Activated B cell treated with CpG ODN at 0.5 μM for 24 hours (primary cell): Measurements from ENCODE around the gene INSC. TPM values are rescaled to one million over a fixed set of nuclear protein-coding genes. Genes with fewer than 3 reads are reported as not detected.

Source experiments
- ATAC-seq: fragments of 200-7000 bp; cut with Tn5 transposase; one replicate; pipeline ENCODE4 v1.10.0; 2021; ENCODE audit warnings: low read depth, mild to moderate bottlenecking, moderate library complexity
- CTCF ChIA-PET: fragments of 350-600 bp; sonication (Branson Sonifier 250); formaldehyde crosslinking; loops from one replicate; lab custom pipeline; 2021; ENCODE audit warnings: antibody characterized with exemption; lab: Charles Lee
- POLR2A ChIA-PET: fragments of 350-600 bp; sonication (Branson Sonifier 250); formaldehyde crosslinking; loops from one replicate; lab custom pipeline; 2021; ENCODE audit warnings: antibody characterized with exemption; lab: Charles Lee
- DNase-seq: peaks from one replicate; pipeline ENCODE4 v3.0.0; 2022
- H3K27ac Mint-ChIP-seq: one replicate; pipeline ENCODE4 v1.8.0; 2020; ENCODE audit warnings: mixed read lengths
- H3K27me3 Mint-ChIP-seq: one replicate; pipeline ENCODE4 v1.8.0; 2021; ENCODE audit warnings: mixed read lengths
- H3K36me3 Mint-ChIP-seq: one replicate; pipeline ENCODE4 v1.8.0; 2021; ENCODE audit warnings: low read depth, mixed read lengths
- H3K4me1 Mint-ChIP-seq: one replicate; pipeline ENCODE4 v1.8.0; 2021; ENCODE audit warnings: mixed read lengths
- H3K4me3 Mint-ChIP-seq: one replicate; pipeline ENCODE4 v1.8.0; 2020; ENCODE audit warnings: mild to moderate bottlenecking, mixed read lengths
- H3K9me3 Mint-ChIP-seq: one replicate; pipeline ENCODE4 v1.8.0; 2020; ENCODE audit warnings: mixed read lengths
- intact Hi-C: fragments of 100-400 bp; cut with micrococcal nuclease; formaldehyde crosslinking; loops from one replicate; pipeline ENCODE4 v1.15.1; 2024
- total RNA-seq: library from RNA; stranded (reverse); gene quantifications from 2 replicates; pipeline ENCODE4 v1.2.3, GENCODE V29; 2022
- TF ChIP-seq, protein P1 (sequence below): fragments of 200-600 bp; IDR thresholded peaks from one replicate; pipeline ENCODE4 v1.8.0; 2022; ENCODE audit warnings: antibody characterized with exemption, mild to moderate bottlenecking

INSC gene
- total RNA-seq, 1 donor from 2014 or later: not detected

DNA sequence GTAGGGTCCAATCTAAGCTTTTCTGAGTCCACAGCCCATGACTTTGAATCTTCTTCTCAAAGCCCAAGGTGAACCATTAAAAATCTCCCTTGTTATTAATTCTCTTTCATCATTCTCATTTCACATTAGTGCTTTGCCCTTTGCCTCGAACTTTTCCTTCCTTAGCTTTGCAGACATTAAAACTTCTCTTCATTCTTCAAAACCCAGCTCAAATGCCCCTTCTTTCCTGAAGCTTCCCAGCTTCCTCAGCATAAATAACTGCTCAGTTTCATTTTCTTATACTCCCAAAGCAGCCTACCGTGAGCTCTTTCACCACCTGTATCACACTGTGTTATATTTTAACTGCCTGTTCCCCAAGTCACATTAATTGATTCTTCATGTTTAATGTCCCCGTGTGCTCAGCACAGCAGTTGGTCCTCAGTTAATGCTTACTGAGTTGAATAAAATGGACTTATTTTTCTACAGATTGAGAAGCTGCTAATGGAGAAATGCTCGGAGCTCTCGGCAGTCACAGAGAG is 62.0 kb downstream of the INSC start:
- intact Hi-C loops: no loop called here
- H3K9me3 Mint-ChIP-seq: no peaks in the 10 kb centered on the region
- no peak for DNase-seq
- no peak overlapping the region for H3K4me3 Mint-ChIP-seq
- TF ChIP-seq, protein P1, sequence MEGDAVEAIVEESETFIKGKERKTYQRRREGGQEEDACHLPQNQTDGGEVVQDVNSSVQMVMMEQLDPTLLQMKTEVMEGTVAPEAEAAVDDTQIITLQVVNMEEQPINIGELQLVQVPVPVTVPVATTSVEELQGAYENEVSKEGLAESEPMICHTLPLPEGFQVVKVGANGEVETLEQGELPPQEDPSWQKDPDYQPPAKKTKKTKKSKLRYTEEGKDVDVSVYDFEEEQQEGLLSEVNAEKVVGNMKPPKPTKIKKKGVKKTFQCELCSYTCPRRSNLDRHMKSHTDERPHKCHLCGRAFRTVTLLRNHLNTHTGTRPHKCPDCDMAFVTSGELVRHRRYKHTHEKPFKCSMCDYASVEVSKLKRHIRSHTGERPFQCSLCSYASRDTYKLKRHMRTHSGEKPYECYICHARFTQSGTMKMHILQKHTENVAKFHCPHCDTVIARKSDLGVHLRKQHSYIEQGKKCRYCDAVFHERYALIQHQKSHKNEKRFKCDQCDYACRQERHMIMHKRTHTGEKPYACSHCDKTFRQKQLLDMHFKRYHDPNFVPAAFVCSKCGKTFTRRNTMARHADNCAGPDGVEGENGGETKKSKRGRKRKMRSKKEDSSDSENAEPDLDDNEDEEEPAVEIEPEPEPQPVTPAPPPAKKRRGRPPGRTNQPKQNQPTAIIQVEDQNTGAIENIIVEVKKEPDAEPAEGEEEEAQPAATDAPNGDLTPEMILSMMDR: no peak
- peaks cover 21% of the 10 kb centered on the region for H3K27me3 Mint-ChIP-seq
- no peak overlapping the region for H3K27ac Mint-ChIP-seq
- ATAC-seq: no peak
- ChIA-PET POLR2A (no interaction called here), CTCF (no interaction called here)
- no peaks in the 10 kb centered on the region for H3K4me1 Mint-ChIP-seq
- no peaks in the 10 kb centered on the region for H3K36me3 Mint-ChIP-seq

DNA sequence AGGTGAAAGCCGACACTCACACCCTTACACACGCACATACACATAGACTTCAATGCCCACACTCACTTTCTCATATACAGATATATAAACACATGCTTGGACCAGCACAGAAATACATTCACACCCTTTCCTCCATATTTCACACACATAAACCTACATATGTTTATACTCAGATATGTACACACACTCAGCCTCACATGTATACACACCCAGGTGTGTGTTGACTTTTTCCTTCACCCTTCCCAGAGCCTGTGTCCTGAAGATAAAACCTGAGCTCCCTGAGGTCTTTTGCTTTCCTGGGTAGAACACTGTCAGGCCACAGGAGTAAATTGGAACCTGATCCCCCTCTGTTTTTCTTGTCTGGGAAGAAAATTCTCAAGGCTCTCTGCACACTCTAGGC is 62.8 kb downstream of the INSC start:
- Mint-ChIP-seq H3K27ac (no peak overlapping the region), H3K4me1 (no peaks in the 10 kb centered on the region), H3K27me3 (peaks cover 13% of the 10 kb centered on the region), H3K9me3 (no peaks in the 10 kb centered on the region), H3K4me3 (no peak overlapping the region), H3K36me3 (no peaks in the 10 kb centered on the region)
- CTCF ChIA-PET: no interaction called here
- ATAC-seq (no peak), DNase-seq (no peak)
- intact Hi-C loops: no loop called here
- POLR2A ChIA-PET: no interaction called here
- TF ChIP-seq, protein P1: no peak

DNA sequence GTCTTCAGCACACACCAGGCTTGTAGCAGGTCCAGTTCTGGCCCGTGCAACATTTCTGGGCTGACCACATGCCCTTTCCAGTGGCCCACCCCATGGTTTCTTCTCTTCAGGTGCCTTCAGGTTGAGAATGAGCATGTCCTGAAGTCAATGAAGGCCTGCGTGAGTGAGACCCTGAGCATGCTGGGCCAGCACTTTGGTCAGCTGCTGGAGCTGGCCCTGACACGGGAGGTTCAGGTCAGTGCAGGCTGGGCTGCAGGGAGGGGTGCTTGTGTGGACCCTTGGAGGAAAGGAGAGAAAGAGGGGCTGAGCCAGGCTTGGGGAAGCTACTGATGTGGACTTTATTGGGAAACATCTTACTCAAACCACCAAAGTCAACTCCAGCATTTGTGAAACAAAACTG is 63.5 kb downstream of the INSC start:
- POLR2A ChIA-PET: no interaction called here
- Mint-ChIP-seq H3K27me3 (peaks cover 11% of the 10 kb centered on the region), H3K4me1 (no peaks in the 10 kb centered on the region), H3K4me3 (no peak overlapping the region), H3K36me3 (no peaks in the 10 kb centered on the region), H3K9me3 (no peaks in the 10 kb centered on the region), H3K27ac (no peak overlapping the region)
- TF ChIP-seq, protein P1: no peak
- intact Hi-C loops: no loop called here
- no peak for DNase-seq
- CTCF ChIA-PET: no interaction called here
- ATAC-seq: no peak

DNA sequence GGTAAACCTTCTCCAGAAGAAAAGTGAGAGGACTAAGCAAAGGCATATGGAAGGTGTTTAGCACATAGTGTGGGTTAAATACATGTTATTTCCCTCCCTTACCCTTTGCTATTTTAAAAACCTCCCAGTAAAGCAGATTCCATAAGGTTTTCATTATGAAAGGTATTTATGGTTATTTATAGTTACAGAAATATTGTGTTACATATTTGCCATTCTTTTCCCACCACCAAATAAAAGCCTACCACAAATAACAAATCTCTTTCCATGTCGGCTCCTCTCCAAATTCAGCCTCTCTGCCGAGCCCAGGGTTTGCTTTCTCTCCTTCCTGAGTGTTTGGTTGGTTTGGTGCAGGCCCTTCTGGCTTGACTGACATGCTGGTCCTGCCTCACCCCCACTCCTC is 64.4 kb downstream of the INSC start:
- peaks cover 9% of the 10 kb centered on the region for H3K27me3 Mint-ChIP-seq
- H3K36me3 Mint-ChIP-seq: no peaks in the 10 kb centered on the region
- no peak for DNase-seq
- H3K9me3 Mint-ChIP-seq: no peaks in the 10 kb centered on the region
- no peaks in the 10 kb centered on the region for H3K4me1 Mint-ChIP-seq
- H3K27ac Mint-ChIP-seq: no peak overlapping the region
- ChIA-PET CTCF (no interaction called here), POLR2A (no interaction called here)
- intact Hi-C loops: no loop called here
- TF ChIP-seq, protein P1: no peak
- H3K4me3 Mint-ChIP-seq: no peak overlapping the region
- no peak for ATAC-seq

DNA sequence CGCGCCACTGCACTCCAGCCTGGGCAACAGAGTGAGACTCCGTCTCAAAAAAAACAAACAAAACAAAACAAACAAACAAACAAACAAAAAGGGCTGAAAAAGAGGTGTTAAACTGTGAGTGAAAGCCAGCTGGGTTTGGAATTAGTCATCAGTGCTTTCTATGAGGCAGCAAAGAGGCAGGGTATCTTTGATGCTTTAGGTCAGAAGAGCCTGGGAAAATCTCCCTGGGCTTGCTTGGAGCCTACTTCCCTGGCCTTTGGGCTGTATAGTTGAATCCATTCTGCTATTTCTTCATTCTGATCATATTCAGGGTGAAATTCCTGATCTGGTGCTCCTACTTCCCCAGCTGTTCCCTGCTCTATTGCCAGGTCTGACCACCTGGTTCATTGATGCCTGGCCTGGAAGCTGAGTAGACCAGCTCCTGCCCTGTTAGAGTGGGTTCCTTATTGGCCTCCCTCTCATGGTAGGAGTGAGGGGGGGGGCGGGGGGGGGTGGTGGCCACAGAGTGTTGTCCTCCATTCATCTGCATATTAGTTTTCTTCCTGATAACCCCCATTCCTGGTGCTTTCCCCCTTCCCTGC is 65.6 kb downstream of the INSC start:
- no peak for ATAC-seq
- no peak for DNase-seq
- intact Hi-C loops: no loop called here
- Mint-ChIP-seq H3K4me1 (no peaks in the 10 kb centered on the region), H3K4me3 (no peak overlapping the region), H3K36me3 (no peaks in the 10 kb centered on the region), H3K27ac (no peak overlapping the region), H3K9me3 (no peaks in the 10 kb centered on the region), H3K27me3 (peaks cover 9% of the 10 kb centered on the region)
- TF ChIP-seq, protein P1: no peak
- ChIA-PET POLR2A (no interaction called here), CTCF (no interaction called here)
